WTC11 (cell line): ENCODE measurements around the gene HSDL1.

Experiments
- ATF2 ChIP-seq: sonication (generic); formaldehyde crosslinking; IDR thresholded peaks from 2 replicates; pipeline ENCODE4 v1.8.1; 2022; ENCODE audit warnings: low read depth, missing genetic modification reagents, borderline replicate concordance
- NFYB ChIP-seq: sonication (generic); formaldehyde crosslinking; conservative IDR thresholded peaks from 2 replicates; pipeline ENCODE4 v1.8.0; 2022; ENCODE audit warnings: low read depth, missing genetic modification reagents
- ZBTB21 ChIP-seq: sonication (generic); formaldehyde crosslinking; IDR thresholded peaks from 2 replicates; pipeline ENCODE4 v1.8.1; 2023; ENCODE audit warnings: mild to moderate bottlenecking, missing genetic modification reagents, borderline replicate concordance
- TF ChIP-seq, protein P1 (sequence below): fragments of 200-600 bp; IDR thresholded peaks from 2 replicates; pipeline ENCODE4 v1.8.0; 2022; ENCODE audit warnings: antibody characterized with exemption

DNA sequence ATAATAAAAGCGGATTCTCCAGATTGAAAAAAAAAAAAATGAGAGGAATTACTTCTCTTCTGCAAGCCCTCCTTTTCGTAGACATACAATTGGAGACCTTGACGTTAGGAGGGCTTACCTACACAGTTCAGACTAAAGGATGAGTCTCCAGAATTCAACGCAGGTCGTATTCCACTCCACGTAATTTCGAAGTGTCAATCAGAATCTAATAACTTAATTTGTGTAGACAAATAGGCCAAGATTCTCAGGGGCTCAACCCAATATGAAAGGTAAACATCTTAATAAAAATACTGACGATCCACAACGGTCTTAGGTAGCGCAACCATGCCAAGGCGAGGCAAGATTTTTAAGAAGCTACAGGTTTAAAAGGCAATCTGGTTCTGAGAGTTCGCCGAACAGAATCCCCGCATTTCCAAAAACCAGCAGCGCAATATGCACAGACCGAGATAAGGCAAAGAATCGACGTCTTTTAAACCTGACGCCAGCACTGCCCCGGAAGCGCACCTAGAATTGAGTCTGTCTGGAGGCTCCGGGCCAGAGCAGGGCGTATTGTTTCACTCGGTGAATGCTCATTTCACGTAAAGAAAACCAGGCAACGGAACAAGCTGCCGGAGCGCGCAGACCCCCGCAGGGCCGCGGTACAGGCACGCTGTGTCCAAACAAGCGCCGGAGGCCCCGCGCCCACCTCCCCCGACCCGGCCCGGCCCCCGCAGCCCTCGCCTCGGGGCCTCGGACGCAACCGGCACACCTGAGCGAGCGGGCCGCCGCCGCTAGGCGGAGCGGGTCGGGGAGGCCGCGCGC lies 28.9 kb downstream of the HSDL1 start:
- TF ChIP-seq NFYB (CRISPR knock-in tag) = no peak
- no peak for TF ChIP-seq ATF2 (CRISPR knock-in tag)
- TF ChIP-seq, protein P1, sequence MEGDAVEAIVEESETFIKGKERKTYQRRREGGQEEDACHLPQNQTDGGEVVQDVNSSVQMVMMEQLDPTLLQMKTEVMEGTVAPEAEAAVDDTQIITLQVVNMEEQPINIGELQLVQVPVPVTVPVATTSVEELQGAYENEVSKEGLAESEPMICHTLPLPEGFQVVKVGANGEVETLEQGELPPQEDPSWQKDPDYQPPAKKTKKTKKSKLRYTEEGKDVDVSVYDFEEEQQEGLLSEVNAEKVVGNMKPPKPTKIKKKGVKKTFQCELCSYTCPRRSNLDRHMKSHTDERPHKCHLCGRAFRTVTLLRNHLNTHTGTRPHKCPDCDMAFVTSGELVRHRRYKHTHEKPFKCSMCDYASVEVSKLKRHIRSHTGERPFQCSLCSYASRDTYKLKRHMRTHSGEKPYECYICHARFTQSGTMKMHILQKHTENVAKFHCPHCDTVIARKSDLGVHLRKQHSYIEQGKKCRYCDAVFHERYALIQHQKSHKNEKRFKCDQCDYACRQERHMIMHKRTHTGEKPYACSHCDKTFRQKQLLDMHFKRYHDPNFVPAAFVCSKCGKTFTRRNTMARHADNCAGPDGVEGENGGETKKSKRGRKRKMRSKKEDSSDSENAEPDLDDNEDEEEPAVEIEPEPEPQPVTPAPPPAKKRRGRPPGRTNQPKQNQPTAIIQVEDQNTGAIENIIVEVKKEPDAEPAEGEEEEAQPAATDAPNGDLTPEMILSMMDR = no peak; the same call in 1 of the 2 replicates
- no peak for TF ChIP-seq ZBTB21
